Measurements from ENCODE around the gene UGGT2. TPM values are rescaled to one million over a fixed set of nuclear protein-coding genes. Genes with fewer than 3 reads are reported as not detected.
A peak's percentile ranks its signal among the peaks of the same experiment; 100 is the strongest.

The UGGT2 gene, protein sequence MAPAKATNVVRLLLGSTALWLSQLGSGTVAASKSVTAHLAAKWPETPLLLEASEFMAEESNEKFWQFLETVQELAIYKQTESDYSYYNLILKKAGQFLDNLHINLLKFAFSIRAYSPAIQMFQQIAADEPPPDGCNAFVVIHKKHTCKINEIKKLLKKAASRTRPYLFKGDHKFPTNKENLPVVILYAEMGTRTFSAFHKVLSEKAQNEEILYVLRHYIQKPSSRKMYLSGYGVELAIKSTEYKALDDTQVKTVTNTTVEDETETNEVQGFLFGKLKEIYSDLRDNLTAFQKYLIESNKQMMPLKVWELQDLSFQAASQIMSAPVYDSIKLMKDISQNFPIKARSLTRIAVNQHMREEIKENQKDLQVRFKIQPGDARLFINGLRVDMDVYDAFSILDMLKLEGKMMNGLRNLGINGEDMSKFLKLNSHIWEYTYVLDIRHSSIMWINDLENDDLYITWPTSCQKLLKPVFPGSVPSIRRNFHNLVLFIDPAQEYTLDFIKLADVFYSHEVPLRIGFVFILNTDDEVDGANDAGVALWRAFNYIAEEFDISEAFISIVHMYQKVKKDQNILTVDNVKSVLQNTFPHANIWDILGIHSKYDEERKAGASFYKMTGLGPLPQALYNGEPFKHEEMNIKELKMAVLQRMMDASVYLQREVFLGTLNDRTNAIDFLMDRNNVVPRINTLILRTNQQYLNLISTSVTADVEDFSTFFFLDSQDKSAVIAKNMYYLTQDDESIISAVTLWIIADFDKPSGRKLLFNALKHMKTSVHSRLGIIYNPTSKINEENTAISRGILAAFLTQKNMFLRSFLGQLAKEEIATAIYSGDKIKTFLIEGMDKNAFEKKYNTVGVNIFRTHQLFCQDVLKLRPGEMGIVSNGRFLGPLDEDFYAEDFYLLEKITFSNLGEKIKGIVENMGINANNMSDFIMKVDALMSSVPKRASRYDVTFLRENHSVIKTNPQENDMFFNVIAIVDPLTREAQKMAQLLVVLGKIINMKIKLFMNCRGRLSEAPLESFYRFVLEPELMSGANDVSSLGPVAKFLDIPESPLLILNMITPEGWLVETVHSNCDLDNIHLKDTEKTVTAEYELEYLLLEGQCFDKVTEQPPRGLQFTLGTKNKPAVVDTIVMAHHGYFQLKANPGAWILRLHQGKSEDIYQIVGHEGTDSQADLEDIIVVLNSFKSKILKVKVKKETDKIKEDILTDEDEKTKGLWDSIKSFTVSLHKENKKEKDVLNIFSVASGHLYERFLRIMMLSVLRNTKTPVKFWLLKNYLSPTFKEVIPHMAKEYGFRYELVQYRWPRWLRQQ (N-terminal part only)
- under 1 TPM in 2 of 6 donors, not detected in 4; 0.22 to 0.58 TPM for polyA plus RNA-seq (ENCODE audit: low read depth in 6 of 6)

DNA sequence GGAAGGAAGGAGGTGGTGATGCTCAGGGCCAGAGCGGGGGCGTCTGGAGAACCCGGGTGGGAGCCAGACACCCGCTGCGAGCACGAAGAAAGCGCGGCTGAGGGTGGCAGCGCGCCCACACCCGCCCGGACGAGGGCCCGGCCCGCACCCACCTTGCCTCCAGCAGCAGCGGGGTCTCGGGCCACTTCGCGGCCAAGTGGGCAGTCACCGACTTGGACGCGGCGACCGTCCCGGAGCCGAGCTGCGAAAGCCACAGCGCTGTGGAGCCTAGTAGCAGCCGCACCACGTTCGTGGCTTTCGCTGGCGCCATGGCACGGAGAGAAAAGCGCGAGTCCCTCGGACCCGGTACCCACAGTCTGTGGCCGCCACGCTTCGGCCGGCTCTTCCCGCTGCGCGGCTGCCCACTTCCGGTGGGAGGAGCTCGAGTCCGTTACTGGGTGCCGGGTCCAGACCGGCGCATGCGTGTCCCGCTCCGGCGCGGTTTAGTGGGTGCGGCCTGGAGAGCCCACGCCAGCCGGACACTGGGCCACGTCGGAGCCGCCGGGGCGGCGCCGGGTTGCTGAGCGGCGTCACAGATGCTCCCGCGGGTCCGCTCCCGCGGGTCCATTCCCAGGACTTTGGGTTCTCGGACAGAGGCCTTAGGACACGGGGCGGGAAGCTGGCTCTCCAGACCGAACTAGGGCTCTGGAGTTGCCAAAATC lies at the start of gene UGGT2:
UGGT2 (minus strand) TSS at position 399 of the 701 bp plus-strand sequence; CDS start at position 310, 89 bp downstream.
- Mint-ChIP-seq H3K36me3 (peaks cover 4 to 9% of the 10 kb centered on the region in 2 donors), H3K27me3 (peaks cover 27 to 56% (median 47%) of the 10 kb centered on the region in 3 donors), H3K27ac (peak within 1 kb of the TSS in 1 of 6 donors; percentile 70), H3K4me1 (peaks cover 8 to 10% (median 8%) of the 10 kb centered on the region in 3 donors), H3K4me3 (peak within 1 kb of the TSS in 7 of 8 donors; percentile 63 to 88 (median 79)), H3K9me3 (peaks cover 0 to 36% (median 18%) of the 10 kb centered on the region in 7 donors)
- peak in 1 of 2 donors; percentile 51 for ATAC-seq (ENCODE audit: low read depth in 2 of 2)
- no peak for DNase-seq

DNA sequence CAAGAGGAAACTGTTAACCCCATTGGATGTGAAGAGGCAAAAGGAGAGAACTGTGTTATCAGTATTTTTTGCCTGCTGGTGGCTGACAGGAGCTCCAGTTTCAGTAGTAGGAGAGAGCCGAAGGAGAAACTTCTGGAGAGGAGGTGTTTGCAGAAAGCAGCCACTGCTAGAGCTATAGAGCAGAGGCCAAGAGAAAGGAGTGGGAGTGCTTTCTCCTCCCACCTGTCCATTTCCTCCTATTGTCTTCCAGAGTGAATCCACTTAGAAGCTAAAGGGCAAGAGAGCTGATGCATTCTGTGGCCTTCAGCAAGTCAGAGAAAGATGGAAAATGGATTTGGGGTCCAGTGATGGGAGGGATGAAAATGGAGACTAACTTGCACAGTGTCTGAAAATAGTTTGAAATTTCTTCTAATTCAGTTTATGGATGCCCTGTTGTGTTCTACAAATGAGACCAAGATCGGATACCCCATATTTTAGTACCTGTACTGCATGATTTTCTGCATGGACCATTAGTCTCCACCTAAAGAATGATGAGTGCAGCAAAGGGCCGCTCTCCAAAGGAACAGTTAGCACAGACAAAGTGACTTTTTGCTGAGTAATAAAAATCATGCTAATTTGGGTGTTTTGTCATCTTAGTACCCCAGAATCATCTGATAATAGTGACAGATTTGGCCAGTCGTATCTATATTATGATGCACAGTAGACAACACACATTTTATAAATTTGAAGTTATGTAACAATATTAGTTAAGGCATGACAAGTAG lies 47.4 kb upstream of the UGGT2 start:
- Mint-ChIP-seq H3K9me3 (peaks cover 0 to 18% (median 5%) of the 10 kb centered on the region in 7 donors), H3K36me3 (no peaks in the 10 kb centered on the region), H3K27me3 (peaks cover 0 to 7% (median 2%) of the 10 kb centered on the region in 3 donors), H3K4me1 (no peaks in the 10 kb centered on the region), H3K27ac (no peak overlapping the region), H3K4me3 (no peak overlapping the region)
- DNase-seq = no peak
- no peak for ATAC-seq (ENCODE audit: low read depth in 2 of 2)

DNA sequence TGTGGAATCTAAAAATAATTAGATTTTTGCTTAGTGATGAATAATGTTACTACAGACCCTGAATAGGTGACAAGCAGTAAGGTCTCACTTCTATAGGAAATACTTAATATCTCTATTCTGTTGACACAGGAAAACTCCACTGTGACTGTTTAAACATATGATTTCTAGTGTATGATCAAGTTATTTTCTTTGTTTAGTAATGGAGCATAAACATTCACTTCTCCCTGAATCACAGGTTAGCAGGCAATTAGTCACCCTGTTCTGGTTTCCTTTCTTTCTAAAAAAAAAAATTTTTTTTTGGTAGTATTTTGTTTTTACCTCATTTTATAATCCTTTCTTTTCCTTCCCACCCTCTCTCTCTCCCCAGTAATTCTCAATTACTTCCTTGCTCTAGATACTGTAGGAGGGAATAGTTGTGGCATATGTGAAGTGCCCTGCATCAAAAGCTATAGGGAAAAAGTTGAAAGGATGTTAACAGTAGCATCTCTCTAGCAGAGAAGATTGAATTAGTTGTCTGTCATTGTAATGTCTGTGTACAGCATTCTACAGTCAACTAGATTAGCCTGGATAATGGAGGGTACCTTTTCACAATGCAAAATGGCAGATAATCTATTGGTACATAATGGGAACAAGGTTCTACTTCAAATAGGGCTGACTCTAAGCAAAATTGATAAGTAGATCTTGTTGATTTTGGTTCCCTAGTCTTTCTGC lies 40.2 kb upstream of the UGGT2 start:
- H3K4me3 Mint-ChIP-seq = no peak overlapping the region
- H3K36me3 Mint-ChIP-seq = no peaks in the 10 kb centered on the region
- no peak for ATAC-seq (ENCODE audit: low read depth in 2 of 2)

DNA sequence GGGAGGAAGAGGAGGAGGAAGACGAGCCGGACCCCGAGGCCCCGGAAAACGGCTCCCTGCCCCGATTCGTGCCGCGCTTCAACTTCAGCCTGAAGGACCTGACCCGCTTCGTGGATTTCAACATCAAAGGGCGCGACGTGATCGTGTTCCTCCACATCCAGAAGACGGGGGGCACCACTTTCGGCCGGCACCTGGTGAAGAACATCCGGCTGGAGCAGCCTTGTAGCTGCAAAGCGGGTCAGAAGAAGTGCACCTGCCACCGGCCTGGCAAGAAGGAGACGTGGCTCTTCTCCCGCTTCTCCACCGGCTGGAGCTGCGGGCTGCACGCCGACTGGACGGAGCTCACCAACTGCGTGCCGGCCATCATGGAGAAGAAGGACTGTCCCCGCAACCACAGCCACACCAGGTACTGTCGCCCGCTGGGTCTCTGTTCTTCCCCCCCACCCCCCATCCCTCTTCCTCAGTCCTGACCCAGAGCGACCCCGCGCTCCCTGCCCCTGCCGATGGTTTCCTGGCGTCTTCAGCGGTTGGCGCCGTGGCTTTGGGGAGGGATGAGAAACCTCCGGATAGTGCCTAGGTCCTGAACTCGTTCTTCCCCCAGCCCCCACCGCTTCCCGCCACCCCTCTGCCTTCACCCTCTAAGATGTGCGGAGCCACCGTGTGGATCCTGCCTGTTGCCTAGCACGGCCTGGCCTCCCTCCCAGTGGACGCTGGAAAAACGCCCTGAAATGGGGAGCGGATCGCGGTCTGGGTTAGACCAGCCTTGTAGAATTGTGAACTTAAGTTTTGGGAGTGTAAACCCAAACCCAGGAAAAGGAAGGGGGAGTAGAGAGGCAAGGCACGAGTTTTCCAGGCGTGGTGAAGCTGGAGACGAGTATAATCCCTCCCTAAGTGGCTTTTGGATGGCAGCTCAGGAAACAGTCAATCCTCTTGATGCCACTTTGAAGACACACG lies 38.2 kb upstream of the UGGT2 start:
- Mint-ChIP-seq H3K4me3 (peak overlapping the region in 3 of 8 donors; percentile 9 to 85 (median 39)), H3K27me3 (peaks cover 59 to 65% (median 63%) of the 10 kb centered on the region in 3 donors), H3K9me3 (peaks cover 0 to 5% (median 0%) of the 10 kb centered on the region in 7 donors), H3K4me1 (peaks cover 0 to 10% (median 0%) of the 10 kb centered on the region in 3 donors), H3K27ac (peak overlapping the region in 1 of 6 donors; percentile 61), H3K36me3 (no peaks in the 10 kb centered on the region)
- ATAC-seq (ENCODE audit: low read depth in 2 of 2) = no peak
- no peak for DNase-seq

More for the DNA sequence above, 40.2 kb upstream of the UGGT2 start:
- H3K27ac Mint-ChIP-seq = no peak overlapping the region
- peaks cover 0 to 5% (median 1%) of the 10 kb centered on the region in 7 donors for H3K9me3 Mint-ChIP-seq
- peaks cover 0 to 10% (median 0%) of the 10 kb centered on the region in 3 donors for H3K4me1 Mint-ChIP-seq
- DNase-seq = no peak
- peaks cover 46 to 55% (median 50%) of the 10 kb centered on the region in 3 donors for H3K27me3 Mint-ChIP-seq

DNA sequence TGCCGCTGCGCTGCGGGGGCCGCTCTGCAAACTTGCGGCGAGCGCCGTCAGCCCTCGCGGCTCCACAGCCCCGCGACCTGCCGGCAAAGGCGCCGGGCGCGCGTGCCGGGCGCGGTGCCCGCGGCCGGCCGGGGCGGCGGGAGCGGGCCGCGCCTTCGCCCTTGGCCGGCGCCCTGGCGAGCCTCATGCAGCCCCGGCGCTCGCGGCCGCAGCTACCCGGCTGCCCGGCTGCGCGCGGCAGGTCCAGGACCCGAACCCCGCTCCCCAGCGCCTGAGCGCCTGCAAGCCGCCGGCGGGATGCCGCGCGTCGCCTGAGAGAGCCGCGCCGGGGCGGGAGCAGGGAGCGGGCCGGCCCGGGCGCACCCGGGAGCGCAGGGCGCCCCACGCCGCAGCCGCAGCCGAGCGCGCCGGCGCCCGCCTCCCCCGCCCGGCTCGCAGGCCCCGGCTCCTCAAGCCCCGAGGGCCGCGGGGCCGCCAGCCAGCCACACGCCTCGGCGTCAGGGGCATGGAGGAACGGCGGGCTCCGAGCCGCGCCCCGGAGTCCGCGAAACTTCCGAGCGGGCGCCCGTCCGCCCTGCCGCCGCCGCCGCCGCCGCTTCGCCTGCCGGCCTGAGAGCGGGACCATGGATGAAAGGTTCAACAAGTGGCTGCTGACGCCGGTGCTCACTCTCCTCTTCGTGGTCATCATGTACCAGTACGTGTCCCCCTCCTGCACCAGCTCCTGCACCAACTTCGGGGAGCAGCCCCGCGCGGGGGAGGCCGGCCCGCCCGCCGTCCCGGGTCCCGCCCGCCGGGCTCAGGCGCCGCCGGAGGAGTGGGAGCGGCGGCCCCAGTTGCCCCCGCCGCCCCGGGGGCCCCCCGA lies 37.3 kb upstream of the UGGT2 start:
- DNase-seq (no peak), ATAC-seq (ENCODE audit: low read depth in 2 of 2) (no peak)
- Mint-ChIP-seq H3K36me3 (no peaks in the 10 kb centered on the region), H3K27ac (no peak overlapping the region), H3K9me3 (peaks cover 0 to 8% (median 2%) of the 10 kb centered on the region in 7 donors), H3K4me1 (peaks cover 0 to 10% (median 0%) of the 10 kb centered on the region in 3 donors), H3K27me3 (peaks cover 58 to 73% (median 69%) of the 10 kb centered on the region in 3 donors), H3K4me3 (no peak overlapping the region)

DNA sequence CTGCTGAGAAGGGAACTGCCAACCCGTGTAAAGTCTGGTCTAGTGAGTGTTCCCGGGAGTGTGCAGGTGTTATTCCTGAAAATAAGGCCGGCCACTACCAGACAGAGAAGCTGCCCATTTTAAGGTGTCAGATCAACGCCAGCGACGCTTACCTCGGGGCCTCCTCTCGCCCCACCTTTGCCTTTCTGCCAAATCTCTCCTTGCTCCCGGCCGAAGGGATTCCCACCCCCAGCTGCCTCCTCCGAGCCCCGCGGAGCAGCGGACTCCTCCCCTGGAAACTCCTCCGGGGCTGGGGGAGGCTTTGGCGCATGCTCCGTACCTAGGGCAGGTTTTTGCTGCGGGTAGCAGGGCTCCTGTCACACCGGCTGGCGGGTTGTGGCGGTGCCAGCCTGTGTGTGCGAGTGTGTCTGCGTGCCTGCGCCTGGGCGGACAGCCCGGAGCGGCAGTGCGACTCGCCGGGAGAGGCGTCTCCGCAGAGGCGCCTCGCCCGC lies 36.6 kb upstream of the UGGT2 start, which contains the start of gene HS6ST3:
HS6ST3 (plus strand) TSS at position 359 of the 491 bp plus-strand sequence.
- Mint-ChIP-seq H3K9me3 (peaks cover 0 to 8% (median 2%) of the 10 kb centered on the region in 7 donors), H3K36me3 (no peaks in the 10 kb centered on the region), H3K27ac (no peak within 1 kb of the TSS), H3K4me1 (peaks cover 0 to 10% (median 0%) of the 10 kb centered on the region in 3 donors), H3K27me3 (peaks cover 55 to 73% (median 70%) of the 10 kb centered on the region in 3 donors), H3K4me3 (peak within 1 kb of the TSS in 4 of 8 donors; percentile 26 to 59 (median 44))
- DNase-seq (no peak), ATAC-seq (ENCODE audit: low read depth in 2 of 2) (no peak)

DNA sequence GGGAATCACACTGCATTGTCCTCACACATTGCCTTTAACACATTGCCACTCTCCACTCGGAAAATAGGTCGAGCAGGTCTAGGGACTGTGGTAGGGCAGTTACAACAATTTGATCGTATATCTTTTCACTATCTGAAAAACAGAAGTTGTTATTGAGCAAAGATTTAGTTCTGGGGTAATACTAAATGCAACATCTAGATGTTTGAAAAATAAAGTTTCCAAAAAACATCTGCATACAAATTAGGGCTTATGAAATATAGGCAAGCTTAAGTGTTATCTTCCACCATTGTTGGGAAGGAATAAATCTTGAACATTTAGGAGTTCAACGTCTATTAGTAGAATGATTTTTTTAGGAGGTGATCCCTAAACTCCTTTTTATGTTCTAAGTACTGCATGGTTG lies 35.9 kb upstream of the UGGT2 start:
- H3K36me3 Mint-ChIP-seq = no peaks in the 10 kb centered on the region
- no peak overlapping the region for H3K27ac Mint-ChIP-seq
- H3K4me1 Mint-ChIP-seq = peaks cover 0 to 10% (median 0%) of the 10 kb centered on the region in 3 donors
- H3K27me3 Mint-ChIP-seq = peaks cover 52 to 71% (median 70%) of the 10 kb centered on the region in 3 donors
- ATAC-seq (ENCODE audit: low read depth in 2 of 2) = no peak
- DNase-seq = no peak
- peak overlapping the region in 3 of 8 donors; percentile 26 to 55 (median 32) for H3K4me3 Mint-ChIP-seq
- H3K9me3 Mint-ChIP-seq = peaks cover 0 to 8% (median 2%) of the 10 kb centered on the region in 7 donors

DNA sequence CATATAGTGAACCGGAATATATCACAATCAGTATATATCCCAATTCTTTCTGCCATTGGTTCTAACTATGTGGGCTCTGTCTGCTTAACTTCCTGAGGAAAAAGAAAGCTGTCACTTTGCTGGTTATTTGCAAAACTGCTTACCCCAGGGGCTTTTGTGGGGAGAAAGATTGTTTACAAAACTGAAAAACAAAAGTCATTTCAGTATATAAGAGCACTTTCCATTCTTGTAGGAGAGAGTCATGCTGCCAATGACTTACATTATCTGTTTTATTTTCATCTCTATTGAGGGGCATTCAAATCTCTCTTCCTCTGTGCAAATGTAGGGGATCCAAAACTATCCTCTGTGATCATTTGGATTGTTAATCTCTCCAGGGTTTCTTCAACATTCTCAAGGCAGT lies 33.5 kb upstream of the UGGT2 start:
- no peak for ATAC-seq (ENCODE audit: low read depth in 2 of 2)
- Mint-ChIP-seq H3K4me1 (peaks cover 0 to 6% (median 0%) of the 10 kb centered on the region in 3 donors), H3K4me3 (no peak overlapping the region), H3K27ac (no peak overlapping the region), H3K27me3 (peaks cover 32 to 56% (median 47%) of the 10 kb centered on the region in 3 donors), H3K9me3 (peaks cover 0 to 8% (median 2%) of the 10 kb centered on the region in 7 donors), H3K36me3 (no peaks in the 10 kb centered on the region)
- no peak for DNase-seq

DNA sequence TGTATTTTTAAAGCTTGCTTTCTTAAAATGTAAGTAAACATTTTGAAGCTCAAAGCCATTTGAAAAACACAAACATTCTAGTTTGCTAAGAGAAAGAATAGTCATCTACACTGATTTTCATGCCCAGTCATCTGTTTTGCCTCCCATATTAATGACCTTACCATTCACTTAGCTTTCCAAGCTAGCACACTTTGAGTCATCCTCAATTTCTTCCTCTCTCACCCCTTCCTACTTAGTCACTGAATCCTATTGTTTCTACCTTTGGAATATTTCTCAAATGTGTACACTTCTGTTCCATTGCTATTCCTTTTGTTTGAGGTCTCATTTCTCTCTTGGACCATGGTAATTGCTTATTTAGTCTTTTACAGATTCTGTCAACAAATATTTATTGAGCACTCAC lies 29.4 kb upstream of the UGGT2 start:
- H3K36me3 Mint-ChIP-seq = no peaks in the 10 kb centered on the region
- peaks cover 0 to 10% (median 2%) of the 10 kb centered on the region in 7 donors for H3K9me3 Mint-ChIP-seq
- H3K27me3 Mint-ChIP-seq = peaks cover 13 to 34% (median 30%) of the 10 kb centered on the region in 3 donors
- no peaks in the 10 kb centered on the region for H3K4me1 Mint-ChIP-seq
- no peak overlapping the region for H3K4me3 Mint-ChIP-seq
- ATAC-seq (ENCODE audit: low read depth in 2 of 2) (no peak), DNase-seq (no peak)
- H3K27ac Mint-ChIP-seq = no peak overlapping the region
